Keratinocyte (primary cell): Measurements from ENCODE around the gene SORL1-AS1.

Source experiments
- DNase-seq: peaks from one replicate; pipeline ENCODE4 v3.0.0-alpha.2; 2011; ENCODE audit warnings: low read depth, missing footprints, low spot score
- FAIRE-seq: peaks from 2 replicates; lab custom pipeline; 2011; peaks lifted over from hg19 to GRCh38; lab: Jason Lieb, UNC
- H2AFZ ChIP-seq: 2 replicates; pipeline ENCODE4 v1.6.0; 2012; ENCODE audit warnings: low read length, control low read depth, inconsistent platforms; ENCODE audit not compliant: control insufficient read depth
- H3K27ac ChIP-seq: 2 replicates; pipeline ENCODE4 v1.5.1; 2011; ENCODE audit warnings: low read length; ENCODE audit not compliant: control insufficient read depth, insufficient read depth
- H3K27me3 ChIP-seq: 3 replicates; pipeline ENCODE4 v1.6.0; 2011; ENCODE audit warnings: low read length; ENCODE audit not compliant: control insufficient read depth, insufficient read depth; ENCODE audit errors: extremely low read depth
- H3K36me3 ChIP-seq, 2 experiments: 2 replicates in 1 of 2; 3 replicates in 1 of 2; pipeline ENCODE4 v1.5.1; 2011; ENCODE audit warnings: low read length in 2 of 2, mild to moderate bottlenecking in 1 of 2; ENCODE audit not compliant: control insufficient read depth in 2 of 2, insufficient read depth in 2 of 2; ENCODE audit errors: extremely low read depth in 1 of 2
- H3K4me1 ChIP-seq: 3 replicates; pipeline ENCODE4 v1.5.1; 2011; ENCODE audit warnings: low read length; ENCODE audit not compliant: control insufficient read depth, insufficient read depth; ENCODE audit errors: extremely low read depth
- H3K4me2 ChIP-seq: 3 replicates; pipeline ENCODE4 v1.6.0; 2011; ENCODE audit warnings: low read depth, low read length; ENCODE audit not compliant: control insufficient read depth, insufficient read depth; ENCODE audit errors: extremely low read depth
- H3K4me3 ChIP-seq, 3 experiments: fragments of 200-600 bp in 1 of 3; sonication (generic) in 1 of 3; 2 replicates in 2 of 3; 3 replicates in 1 of 3; pipeline ENCODE4 v1.5.1; 2011 to 2016; ENCODE audit warnings: low read length in 3 of 3, mild to moderate bottlenecking in 3 of 3, control low read depth in 2 of 3, inconsistent platforms in 1 of 3, low read depth in 1 of 3, mixed read lengths in 1 of 3, mixed run types in 1 of 3, moderate library complexity in 1 of 3; ENCODE audit not compliant: control insufficient read depth in 2 of 3, insufficient read depth in 2 of 3; ENCODE audit errors: extremely low read depth in 1 of 3
- H3K79me2 ChIP-seq: 2 replicates; pipeline ENCODE4 v1.6.0; 2012; ENCODE audit warnings: low read length; ENCODE audit not compliant: control insufficient read depth, insufficient read depth
- H3K9ac ChIP-seq: 3 replicates; pipeline ENCODE4 v1.6.0; 2011; ENCODE audit warnings: low read length; ENCODE audit not compliant: control insufficient read depth, insufficient read depth; ENCODE audit errors: extremely low read depth
- H3K9me1 ChIP-seq: 3 replicates; pipeline ENCODE4 v1.6.0; 2011; ENCODE audit warnings: low read length; ENCODE audit not compliant: control insufficient read depth, insufficient read depth; ENCODE audit errors: extremely low read depth
- H3K9me3 ChIP-seq: 2 replicates; pipeline ENCODE4 v1.5.1; 2012; ENCODE audit warnings: low read depth, low read length; ENCODE audit not compliant: control insufficient read depth
- H4K20me1 ChIP-seq: 3 replicates; pipeline ENCODE4 v1.6.0; 2011; ENCODE audit warnings: low read length; ENCODE audit not compliant: control insufficient read depth, insufficient read depth; ENCODE audit errors: extremely low read depth
- EZH2 ChIP-seq: IDR thresholded peaks from one replicate; pipeline ENCODE4 v1.6.1; 2012; ENCODE audit warnings: inconsistent platforms, mild to moderate bottlenecking, low read length, moderate library complexity
- dilution Hi-C: fragments of 300-500 bp; cut with MboI; formaldehyde crosslinking; loops from one replicate; pipeline ENCODE4 v1.7.0; 2020; ENCODE audit warnings: low sequenced_read_pairs; ENCODE audit not compliant: extremely low pct_ligation_motif_present
- TF ChIP-seq, protein P1 (sequence below), 3 experiments: IDR thresholded peaks in 1 of 3; conservative IDR thresholded peaks in 1 of 3; optimal IDR thresholded peaks in 1 of 3; 2 replicates in 2 of 3; 3 replicates in 1 of 3; pipeline versions ENCODE3 to v1.5.1; 2011; ENCODE audit warnings: low read length in 3 of 3, mild to moderate bottlenecking in 3 of 3, moderate library complexity in 2 of 3, control low read depth in 1 of 3, inconsistent platforms in 1 of 3; ENCODE audit not compliant: insufficient read depth in 2 of 3; ENCODE audit errors: extremely low read depth in 1 of 3

SORL1-AS1 gene

DNA sequence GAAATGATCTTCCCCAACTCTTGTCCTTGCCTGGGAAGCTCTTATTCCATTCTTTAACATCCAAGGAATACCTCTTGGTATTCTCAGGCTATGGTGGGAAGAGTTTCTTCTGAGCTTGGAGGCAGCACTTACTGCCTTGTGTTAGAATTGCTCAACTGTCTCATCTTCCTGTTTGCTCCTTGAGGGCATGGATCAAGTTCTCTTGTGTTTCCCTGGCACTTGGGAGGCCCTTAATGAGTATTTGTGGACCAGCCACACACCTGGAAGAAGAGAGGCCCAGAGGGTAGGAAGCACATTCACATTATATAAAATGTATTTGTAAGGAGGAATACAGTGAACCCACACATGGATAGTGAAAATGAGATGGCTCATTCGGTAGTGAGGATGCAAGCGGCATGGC, 3.4 kb upstream of the SORL1-AS1 start:
- FAIRE-seq (no peak), DNase-seq (no peak)
- Histone ChIP-seq H3K4me1 (peaks cover 18% of the 10 kb centered on the region), H3K9me3 (no peaks in the 10 kb centered on the region), H4K20me1 (no peaks in the 10 kb centered on the region), H3K9ac (no peak overlapping the region), H3K4me2 (no peak overlapping the region), H3K9me1 (no peaks in the 10 kb centered on the region), H2AFZ (no peak overlapping the region), H3K27me3 (no peaks in the 10 kb centered on the region), H3K27ac (no peak overlapping the region), H3K4me3 (no peak overlapping the region), H3K79me2 (peaks cover 4% of the 10 kb centered on the region), H3K36me3 (no peaks in the 10 kb centered on the region)
- TF ChIP-seq EZH2, result no peak
- TF ChIP-seq, protein P1, sequence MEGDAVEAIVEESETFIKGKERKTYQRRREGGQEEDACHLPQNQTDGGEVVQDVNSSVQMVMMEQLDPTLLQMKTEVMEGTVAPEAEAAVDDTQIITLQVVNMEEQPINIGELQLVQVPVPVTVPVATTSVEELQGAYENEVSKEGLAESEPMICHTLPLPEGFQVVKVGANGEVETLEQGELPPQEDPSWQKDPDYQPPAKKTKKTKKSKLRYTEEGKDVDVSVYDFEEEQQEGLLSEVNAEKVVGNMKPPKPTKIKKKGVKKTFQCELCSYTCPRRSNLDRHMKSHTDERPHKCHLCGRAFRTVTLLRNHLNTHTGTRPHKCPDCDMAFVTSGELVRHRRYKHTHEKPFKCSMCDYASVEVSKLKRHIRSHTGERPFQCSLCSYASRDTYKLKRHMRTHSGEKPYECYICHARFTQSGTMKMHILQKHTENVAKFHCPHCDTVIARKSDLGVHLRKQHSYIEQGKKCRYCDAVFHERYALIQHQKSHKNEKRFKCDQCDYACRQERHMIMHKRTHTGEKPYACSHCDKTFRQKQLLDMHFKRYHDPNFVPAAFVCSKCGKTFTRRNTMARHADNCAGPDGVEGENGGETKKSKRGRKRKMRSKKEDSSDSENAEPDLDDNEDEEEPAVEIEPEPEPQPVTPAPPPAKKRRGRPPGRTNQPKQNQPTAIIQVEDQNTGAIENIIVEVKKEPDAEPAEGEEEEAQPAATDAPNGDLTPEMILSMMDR (optimal IDR thresholded peaks at IDR 0.05 in 1 of 3, IDR thresholded peaks at IDR 0.05 in 1 of 3, conservative IDR thresholded peaks at IDR 0.05 in 1 of 3; ENCODE audit: extremely low read depth in 1 of 3, insufficient read depth in 2 of 3, low read length in 3 of 3), result no peak
- dilution Hi-C loops, result no loop called here

DNA sequence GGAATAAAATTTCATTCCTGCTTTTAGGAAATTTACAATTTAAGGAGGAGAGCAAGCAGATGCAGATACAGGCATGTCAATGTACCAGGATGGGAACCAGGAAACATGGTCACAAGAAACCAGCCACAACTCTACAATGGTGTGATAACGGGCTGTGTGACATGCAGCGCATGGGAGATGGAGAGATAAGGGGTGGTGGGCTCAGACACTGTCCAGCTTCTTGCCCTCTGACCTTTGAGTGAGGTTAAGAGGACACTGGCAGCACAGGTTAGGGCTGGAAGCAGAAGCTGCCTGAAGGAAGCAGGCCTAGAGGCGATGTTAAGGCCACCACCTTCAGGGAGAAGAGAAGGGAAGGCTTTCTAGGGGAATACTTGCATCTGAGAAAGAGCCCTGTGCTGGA, 2.3 kb upstream of the SORL1-AS1 start:
- Histone ChIP-seq H3K4me2 (no peak overlapping the region), H3K9ac (no peak overlapping the region), H3K4me1 (peaks cover 19% of the 10 kb centered on the region), H3K9me1 (no peaks in the 10 kb centered on the region), H3K79me2 (peaks cover 4% of the 10 kb centered on the region), H3K4me3 (no peak overlapping the region), H2AFZ (no peak overlapping the region), H4K20me1 (no peaks in the 10 kb centered on the region), H3K36me3 (no peaks in the 10 kb centered on the region), H3K27ac (no peak overlapping the region), H3K27me3 (no peaks in the 10 kb centered on the region), H3K9me3 (no peaks in the 10 kb centered on the region)
- TF ChIP-seq, protein P1 (optimal IDR thresholded peaks at IDR 0.05 in 1 of 3, IDR thresholded peaks at IDR 0.05 in 1 of 3, conservative IDR thresholded peaks at IDR 0.05 in 1 of 3; ENCODE audit: extremely low read depth in 1 of 3, insufficient read depth in 2 of 3, low read length in 3 of 3), result no peak
- no peak for TF ChIP-seq EZH2
- no peak for FAIRE-seq
- DNase-seq, result no peak
- dilution Hi-C loops, result no loop called here
